ENCODE results near the gene NBEAL1. TPM values are rescaled to one million over a fixed set of nuclear protein-coding genes. Genes with fewer than 3 reads are reported as not detected.
"Not testable (repeated sequence)": the region's sequence is repeated elsewhere in the genome, so short reads cannot be mapped to it uniquely, and the experiment has no call there.

The NBEAL1 gene
- total RNA-seq, 4 donors from 2014 or later = 9.8 to 21.9 (median 11.3) TPM

DNA sequence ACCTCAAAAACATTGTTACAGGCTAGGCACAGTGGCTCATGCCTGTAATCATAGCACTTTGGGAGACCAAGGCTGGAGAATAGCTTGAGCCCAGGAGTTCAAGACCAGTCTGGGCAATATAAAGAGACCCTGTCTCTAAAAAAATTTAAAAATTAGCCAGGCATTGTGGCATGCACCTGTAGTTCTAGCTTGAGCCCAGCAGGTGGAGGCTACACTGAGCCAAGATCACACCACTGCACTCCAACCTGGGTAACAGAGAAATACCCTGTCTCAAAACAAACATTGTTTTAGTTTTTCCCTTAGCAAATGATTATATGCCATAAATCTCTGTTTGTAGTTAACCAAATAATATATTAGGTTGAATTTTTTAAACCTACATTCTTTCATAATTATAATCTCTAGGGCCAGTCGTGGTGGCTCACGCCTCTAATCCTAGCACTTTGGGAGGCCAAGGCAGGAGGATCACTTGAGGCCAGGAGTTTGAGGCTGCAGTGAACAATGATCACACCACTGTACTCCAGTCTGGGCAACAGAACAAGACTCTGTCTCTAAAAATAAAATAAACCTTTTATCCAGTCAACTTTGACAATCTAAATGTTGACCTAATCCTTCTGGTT is 210.9 kb downstream of the NBEAL1 start:
- in situ Hi-C loops (cut with MboI; ENCODE audit: low sequenced_read_pairs in 4 of 4) (loop anchor here in 2 of 4 donors (25.0 kb wide), 1 partner anchor 587 kb away; no protein-coding TSS in a partner anchor), intact Hi-C loops (cut with DNase I; ENCODE audit: low total_unique reads) (loop anchor here (10.0 kb wide), 1 partner anchor 229 kb away; no protein-coding TSS in a partner anchor)
- no peaks in the 10 kb centered on the region for H3K27me3 ChIP-seq
- no peak overlapping the region for H3K4me3 ChIP-seq
- no peaks in the 10 kb centered on the region for H3K36me3 ChIP-seq
- no peaks in the 10 kb centered on the region for H3K4me1 ChIP-seq
- TF ChIP-seq, protein P1, sequence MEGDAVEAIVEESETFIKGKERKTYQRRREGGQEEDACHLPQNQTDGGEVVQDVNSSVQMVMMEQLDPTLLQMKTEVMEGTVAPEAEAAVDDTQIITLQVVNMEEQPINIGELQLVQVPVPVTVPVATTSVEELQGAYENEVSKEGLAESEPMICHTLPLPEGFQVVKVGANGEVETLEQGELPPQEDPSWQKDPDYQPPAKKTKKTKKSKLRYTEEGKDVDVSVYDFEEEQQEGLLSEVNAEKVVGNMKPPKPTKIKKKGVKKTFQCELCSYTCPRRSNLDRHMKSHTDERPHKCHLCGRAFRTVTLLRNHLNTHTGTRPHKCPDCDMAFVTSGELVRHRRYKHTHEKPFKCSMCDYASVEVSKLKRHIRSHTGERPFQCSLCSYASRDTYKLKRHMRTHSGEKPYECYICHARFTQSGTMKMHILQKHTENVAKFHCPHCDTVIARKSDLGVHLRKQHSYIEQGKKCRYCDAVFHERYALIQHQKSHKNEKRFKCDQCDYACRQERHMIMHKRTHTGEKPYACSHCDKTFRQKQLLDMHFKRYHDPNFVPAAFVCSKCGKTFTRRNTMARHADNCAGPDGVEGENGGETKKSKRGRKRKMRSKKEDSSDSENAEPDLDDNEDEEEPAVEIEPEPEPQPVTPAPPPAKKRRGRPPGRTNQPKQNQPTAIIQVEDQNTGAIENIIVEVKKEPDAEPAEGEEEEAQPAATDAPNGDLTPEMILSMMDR (IDR thresholded peaks at IDR 0.05 in 4 of 5, conservative IDR thresholded peaks at IDR 0.05 in 1 of 5) = peak in 4 of 5 experiments; percentile 30 to 54 (median 41)
- TF ChIP-seq POLR2A (IDR thresholded peaks at IDR 0.05) = no peak
- DNase-seq (no peak), ATAC-seq (no peak)
- H3K27ac ChIP-seq = no peak overlapping the region
- no peaks in the 10 kb centered on the region for H3K9me3 ChIP-seq

DNA sequence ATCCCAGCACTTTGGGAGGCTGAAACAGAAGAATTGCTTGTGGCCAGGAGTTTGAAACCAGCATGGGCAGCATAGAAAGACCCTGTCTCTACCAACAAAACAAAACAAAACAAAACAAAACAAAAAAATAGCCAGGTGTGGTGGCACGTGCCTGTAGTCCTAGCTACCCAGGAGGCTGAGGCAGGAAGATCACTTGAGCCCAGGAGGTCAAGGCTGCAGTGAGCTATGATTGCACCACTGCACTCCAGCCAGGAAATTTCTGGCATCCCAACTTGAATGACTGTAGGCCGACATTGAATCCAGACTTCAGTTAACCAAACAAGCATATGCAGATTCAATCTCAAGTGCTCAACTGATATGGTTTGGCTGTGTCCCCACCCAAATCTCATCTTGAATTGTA is 215.0 kb downstream of the NBEAL1 start:
- H3K36me3 ChIP-seq, ATAC-seq, DNase-seq, H3K4me1 ChIP-seq, H3K9me3 ChIP-seq, H3K4me3 ChIP-seq, H3K27ac ChIP-seq, H3K27me3 ChIP-seq: not testable (repeated sequence)
- in situ Hi-C loops (cut with MboI; ENCODE audit: low sequenced_read_pairs in 4 of 4) (loop anchor here in 2 of 4 donors (25.0 kb wide), 1 partner anchor 583 kb away; no protein-coding TSS in a partner anchor), intact Hi-C loops (cut with DNase I; ENCODE audit: low total_unique reads) (loop anchor here (10.0 kb wide), 2 partner anchors 225 to 595 kb away; partner anchors contain the start of gene FAM117B)

DNA sequence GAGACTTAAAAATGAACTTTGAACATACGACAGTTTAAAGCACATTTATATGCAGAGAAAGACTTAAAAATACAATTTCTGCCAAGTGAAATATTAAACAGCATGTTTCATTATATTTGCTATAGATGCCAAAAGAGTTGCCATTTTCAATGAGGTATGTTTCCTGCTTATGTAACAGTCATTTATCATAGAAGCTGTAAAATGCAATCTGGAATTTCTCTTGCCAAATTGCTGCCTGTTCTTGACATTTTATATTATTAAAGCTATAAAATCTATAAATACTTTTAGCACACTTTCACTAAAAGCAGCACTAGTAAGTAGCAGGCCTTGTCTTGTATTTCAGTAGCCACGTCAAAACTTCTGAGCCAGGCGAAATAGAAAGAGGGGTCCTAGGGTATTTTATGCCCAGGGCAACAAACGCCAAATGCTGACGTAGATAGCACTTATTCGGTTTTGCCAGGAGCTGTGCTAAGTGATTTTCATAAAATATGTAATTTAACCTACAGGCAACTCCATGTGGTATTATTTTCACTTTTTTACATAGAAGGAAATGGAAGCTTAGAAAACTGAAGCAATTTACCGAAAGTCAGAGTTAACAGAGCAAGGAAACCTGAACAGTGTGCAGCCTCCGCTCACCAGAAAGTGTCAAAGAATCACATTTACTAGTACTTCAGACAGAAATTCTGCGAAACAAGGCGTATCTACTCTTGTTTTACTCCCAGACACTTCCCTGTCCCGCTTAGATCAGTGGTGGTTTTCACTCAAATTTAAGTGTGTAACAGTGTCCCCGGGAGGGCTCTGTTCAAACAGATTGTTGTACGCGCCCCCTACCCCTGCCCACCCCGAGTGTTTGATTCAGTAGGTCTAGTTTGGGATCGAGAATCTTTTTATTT is 222.9 kb downstream of the NBEAL1 start:
- H3K36me3 ChIP-seq = no peaks in the 10 kb centered on the region
- peaks cover 12 to 16% of the 10 kb centered on the region in 2 donors for H3K4me1 ChIP-seq
- no peak for TF ChIP-seq POLR2A (IDR thresholded peaks at IDR 0.05)
- TF ChIP-seq, protein P1 (IDR thresholded peaks at IDR 0.05 in 4 of 5, conservative IDR thresholded peaks at IDR 0.05 in 1 of 5) = no peak
- H3K27me3 ChIP-seq = no peaks in the 10 kb centered on the region
- in situ Hi-C loops (cut with MboI; ENCODE audit: low sequenced_read_pairs in 4 of 4) (loop anchor here in 2 of 4 donors (25.0 kb wide), 1 partner anchor 575 kb away; no protein-coding TSS in a partner anchor), intact Hi-C loops (cut with DNase I; ENCODE audit: low total_unique reads) (loop anchor here (1.0 to 10.0 kb wide), 5 partner anchors 91 to 603 kb away; partner anchors contain the start of genes ABI2, CARF, FAM117B and WDR12)
- H3K4me3 ChIP-seq = peak overlapping the region; percentile 79 to 97 (median 81)
- ATAC-seq (no peak), DNase-seq (no peak)
- H3K9me3 ChIP-seq = no peaks in the 10 kb centered on the region
- H3K27ac ChIP-seq = peak overlapping the region; percentile 92 to 99 (median 96)

DNA sequence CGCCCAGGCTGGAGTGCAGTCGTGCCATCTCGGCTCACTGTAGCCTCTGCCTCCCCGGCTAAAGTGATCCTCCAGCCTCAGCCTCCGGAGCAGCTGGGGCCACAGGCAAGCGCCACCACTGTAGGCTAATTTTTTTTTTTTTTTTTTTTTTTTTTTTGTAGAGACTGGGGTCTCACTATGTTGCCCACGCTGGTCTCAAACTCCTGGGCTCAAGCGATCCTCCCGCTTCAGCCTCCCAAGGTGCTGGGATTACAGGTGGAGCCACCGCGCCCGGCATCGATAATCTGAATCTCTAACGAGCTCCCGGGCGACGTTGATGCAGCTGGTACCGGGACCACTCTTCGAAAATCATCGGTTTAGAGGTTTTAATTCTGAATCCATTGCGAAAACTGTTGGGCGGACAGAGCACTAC is 223.6 kb downstream of the NBEAL1 start:
- Histone ChIP-seq H3K27me3 (no peaks in the 10 kb centered on the region), H3K4me3 (peak overlapping the region; percentile 79 to 97 (median 81)), H3K36me3 (no peaks in the 10 kb centered on the region), H3K9me3 (no peaks in the 10 kb centered on the region), H3K4me1 (peaks cover 12 to 16% of the 10 kb centered on the region in 2 donors), H3K27ac (peak overlapping the region; percentile 92 to 99 (median 96))
- in situ Hi-C loops (cut with MboI; ENCODE audit: low sequenced_read_pairs in 4 of 4) = loop anchor here in 2 of 4 donors (25.0 kb wide), 1 partner anchor 574 kb away; no protein-coding TSS in a partner anchor
- ATAC-seq (peak in 1 of 2 donors; percentile 7), DNase-seq (no peak)
- no peak for TF ChIP-seq POLR2A (IDR thresholded peaks at IDR 0.05)
- TF ChIP-seq, protein P1 (IDR thresholded peaks at IDR 0.05 in 4 of 5, conservative IDR thresholded peaks at IDR 0.05 in 1 of 5) = no peak
- intact Hi-C loops (cut with DNase I; ENCODE audit: low total_unique reads) = loop anchor here (1.0 to 10.0 kb wide), 5 partner anchors 90 to 603 kb away; partner anchors contain the start of genes ABI2, CARF, FAM117B and WDR12
